ENCODE data around the gene RNF223. TPM values are rescaled to one million over a fixed set of nuclear protein-coding genes. Genes with fewer than 3 reads are reported as not detected.

The RNF223 gene
- total RNA-seq, 1 experiment from 2014 or later, result 6.3 TPM

DNA sequence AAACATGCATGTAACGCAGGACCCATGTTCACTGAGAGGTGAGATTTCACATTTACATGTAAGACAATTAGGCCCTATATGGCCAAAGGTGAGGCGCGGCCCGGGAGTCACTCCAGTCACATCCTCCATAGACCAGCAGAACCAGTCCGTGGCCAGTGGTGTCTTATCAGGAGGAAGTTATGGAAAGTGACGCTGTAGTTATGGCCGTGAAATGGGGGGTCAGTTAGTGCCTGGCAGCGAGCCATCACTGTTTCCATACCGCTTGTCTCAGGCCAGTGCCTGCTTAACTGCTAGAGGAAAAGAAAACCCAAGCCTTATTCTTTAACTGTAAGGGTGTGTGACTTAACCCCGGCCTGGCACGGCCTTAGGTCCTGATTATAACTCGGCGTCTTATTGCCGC, 35.6 kb upstream of the RNF223 start:
- Histone ChIP-seq H3K27me3 (ENCODE audit: insufficient read depth, low read length) (no peaks in the 10 kb centered on the region), H3K79me2 (ENCODE audit: insufficient read depth, low read length) (peaks cover 72% of the 10 kb centered on the region), H3K4me2 (ENCODE audit: low read length) (no peak overlapping the region), H3K9ac (ENCODE audit: low read length) (no peak overlapping the region), H3K9me3 (ENCODE audit: control insufficient read depth in 1 of 2, insufficient read depth in 1 of 2, low read depth in 1 of 2, low read length in 2 of 2) (no peaks in the 10 kb centered on the region), H4K20me1 (ENCODE audit: insufficient read depth) (no peaks in the 10 kb centered on the region), H3K4me1 (ENCODE audit: control insufficient read depth in 1 of 2, insufficient read depth in 2 of 2, low read length in 2 of 2) (peaks cover 3 to 4% of the 10 kb centered on the region in 2 experiments; a peak in 3 of 4 replicates), H3K9me2 (ENCODE audit: insufficient read depth) (no peaks in the 10 kb centered on the region), H3K27ac (ENCODE audit: low read depth, low read length) (no peak overlapping the region), H3K36me3 (ENCODE audit: control insufficient read depth in 1 of 2, insufficient read depth in 2 of 2, low read length in 2 of 2) (peaks cover 0 to 10% of the 10 kb centered on the region in 2 experiments; a peak in 2 of 4 replicates), H2AFZ (ENCODE audit: low read depth, low read length, poor library complexity, severe bottlenecking) (no peak overlapping the region), H3K4me3 (replicated peaks in 1 of 2; ENCODE audit: low read depth in 1 of 2, low read length in 2 of 2) (no peak overlapping the region)
- intact Hi-C loops (cut with micrococcal nuclease), result no loop called here
- BruUV-seq (replicated peaks), result no TSS peak
- no peak for ATAC-seq
- RAD21 ChIA-PET (ENCODE audit: low non-redundant PET in 1 of 2, low total read pairs in 2 of 2, uncharacterized antibody in 2 of 2, unreplicated experiment in 2 of 2), result no interaction called here
- no peak for DNase-seq (ENCODE audit: low read depth, low spot score)
- no peak for TF ChIP-seq RAD21 (IDR thresholded peaks at IDR 0.05; ENCODE audit: low read depth)
- TF ChIP-seq FOSL1 (IDR thresholded peaks at IDR 0.05; ENCODE audit: low read depth), result no peak
- TF ChIP-seq EGR1 (IDR thresholded peaks at IDR 0.05; ENCODE audit: low read depth), result no peak
- POLR2A ChIA-PET, result interaction anchor here (1.4 kb wide), 1 partner anchor 35 kb away, joined by 3 read pairs; the partner anchor contains the start of gene RNF223
- CTCF ChIA-PET, result no interaction called here

DNA sequence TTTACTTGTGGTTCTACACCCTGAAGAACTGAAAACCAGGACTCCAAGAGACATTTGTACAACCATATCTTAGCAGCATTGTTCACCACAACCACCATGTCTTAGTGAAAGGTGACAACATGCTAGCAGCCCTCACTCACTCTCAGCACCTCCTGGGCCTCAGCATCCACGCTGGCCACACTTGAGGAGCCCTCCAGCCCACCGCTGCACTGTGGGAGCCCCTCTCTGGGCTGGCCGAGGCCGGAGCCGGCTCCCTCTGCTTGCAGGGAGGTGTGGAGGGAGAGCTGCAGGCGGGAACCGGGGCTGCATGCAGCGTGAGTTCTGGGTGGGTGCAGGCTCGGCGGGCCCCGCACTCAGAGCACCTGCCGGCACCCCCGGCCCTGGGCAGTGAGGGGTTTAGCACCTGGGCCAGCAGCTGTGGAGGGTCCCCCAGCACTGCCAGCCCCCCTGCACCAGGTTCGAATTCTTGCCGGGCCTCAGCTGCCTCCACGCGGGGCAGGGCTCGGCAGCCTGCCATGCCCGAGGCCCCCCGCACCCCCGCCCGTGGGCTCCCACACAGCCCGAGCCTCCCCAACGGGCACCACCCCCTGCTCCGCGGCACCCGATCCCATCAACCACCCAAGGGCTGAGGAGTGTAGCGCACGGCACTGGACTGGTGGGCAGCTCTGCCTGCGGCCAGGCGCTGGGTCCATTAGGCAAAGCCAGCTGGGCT, 32.6 kb upstream of the RNF223 start:
- ChIA-PET POLR2A (interaction anchor here (1.0 to 1.3 kb wide), 2 partner anchors 9 to 89 kb away, joined by 4 read pairs; partner anchors contain the start of gene C1orf159), CTCF (no interaction called here), RAD21 (ENCODE audit: low non-redundant PET in 1 of 2, low total read pairs in 2 of 2, uncharacterized antibody in 2 of 2, unreplicated experiment in 2 of 2) (no interaction called here)
- no peaks in the 10 kb centered on the region for H3K9me2 ChIP-seq (ENCODE audit: insufficient read depth)
- no peaks in the 10 kb centered on the region for H4K20me1 ChIP-seq (ENCODE audit: insufficient read depth)
- BruUV-seq (replicated peaks), result no TSS peak
- intact Hi-C loops (cut with micrococcal nuclease), result no loop called here
- ATAC-seq (no peak), DNase-seq (ENCODE audit: low read depth, low spot score) (no peak)
- no peaks in the 10 kb centered on the region for H3K36me3 ChIP-seq (ENCODE audit: control insufficient read depth in 1 of 2, insufficient read depth in 2 of 2, low read length in 2 of 2)
- H3K4me3 ChIP-seq (replicated peaks in 1 of 2; ENCODE audit: low read depth in 1 of 2, low read length in 2 of 2), result no peak overlapping the region
- peaks cover 47% of the 10 kb centered on the region for H3K79me2 ChIP-seq (ENCODE audit: insufficient read depth, low read length)
- no peak overlapping the region for H3K9ac ChIP-seq (ENCODE audit: low read length)
- no peak overlapping the region for H3K4me2 ChIP-seq (ENCODE audit: low read length)
- no peak overlapping the region for H3K27ac ChIP-seq (ENCODE audit: low read depth, low read length)
- H3K27me3 ChIP-seq (ENCODE audit: insufficient read depth, low read length), result no peaks in the 10 kb centered on the region
- no peaks in the 10 kb centered on the region for H3K4me1 ChIP-seq (ENCODE audit: control insufficient read depth in 1 of 2, insufficient read depth in 2 of 2, low read length in 2 of 2)
- H2AFZ ChIP-seq (ENCODE audit: low read depth, low read length, poor library complexity, severe bottlenecking), result no peak overlapping the region
- no peaks in the 10 kb centered on the region for H3K9me3 ChIP-seq (ENCODE audit: control insufficient read depth in 1 of 2, insufficient read depth in 1 of 2, low read depth in 1 of 2, low read length in 2 of 2)
- no peak for TF ChIP-seq EZH2phosphoT487 (IDR thresholded peaks at IDR 0.05; ENCODE audit: borderline replicate concordance)
- no peak for TF ChIP-seq CBX3 (IDR thresholded peaks at IDR 0.05; ENCODE audit: low read depth)
- TF ChIP-seq CTCF (IDR thresholded peaks at IDR 0.05 in 2 of 3, conservative IDR thresholded peaks at IDR 0.05 in 1 of 3; ENCODE audit: borderline replicate concordance in 1 of 3, insufficient read depth in 1 of 3, low read depth in 2 of 3, low read length in 2 of 3), result no peak
- no peak for TF ChIP-seq SIN3A (IDR thresholded peaks at IDR 0.05; ENCODE audit: low read depth)
- TF ChIP-seq, protein P1, sequence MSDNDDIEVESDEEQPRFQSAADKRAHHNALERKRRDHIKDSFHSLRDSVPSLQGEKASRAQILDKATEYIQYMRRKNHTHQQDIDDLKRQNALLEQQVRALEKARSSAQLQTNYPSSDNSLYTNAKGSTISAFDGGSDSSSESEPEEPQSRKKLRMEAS (IDR thresholded peaks at IDR 0.05), result no peak
- TF ChIP-seq SP1 (IDR thresholded peaks at IDR 0.05; ENCODE audit: low read depth), result no peak
- no peak for TF ChIP-seq SRF (IDR thresholded peaks at IDR 0.05; ENCODE audit: low read depth)
- TF ChIP-seq RAD21 (IDR thresholded peaks at IDR 0.05; ENCODE audit: low read depth), result no peak
- no peak for TF ChIP-seq ZNF274 (IDR thresholded peaks at IDR 0.05; ENCODE audit: low read depth, low read length)
- TF ChIP-seq POLR2AphosphoS5 (IDR thresholded peaks at IDR 0.05; ENCODE audit: low read depth, low read length), result no peak
- no peak for TF ChIP-seq JUND (IDR thresholded peaks at IDR 0.05)
- TF ChIP-seq YY1 (IDR thresholded peaks at IDR 0.05; ENCODE audit: extremely low read depth, insufficient replicate concordance, low read depth, low read length), result no peak
- TF ChIP-seq, protein P2, sequence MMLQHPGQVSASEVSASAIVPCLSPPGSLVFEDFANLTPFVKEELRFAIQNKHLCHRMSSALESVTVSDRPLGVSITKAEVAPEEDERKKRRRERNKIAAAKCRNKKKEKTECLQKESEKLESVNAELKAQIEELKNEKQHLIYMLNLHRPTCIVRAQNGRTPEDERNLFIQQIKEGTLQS (IDR thresholded peaks at IDR 0.05), result no peak
